GM19372 (cell line): ENCODE results near the gene SSTR1.

ENCODE experiments used
- ATAC-seq: cut with Tn5 transposase; IDR thresholded peaks from one replicate; pipeline ENCODE4 v1.9.1; 2021; ENCODE audit warnings: mild to moderate bottlenecking, low read depth, moderate library complexity; ENCODE audit not compliant: unreplicated experiment

Gene SSTR1

GRCh38 chr14:38225946-38226345, 18.2 kb downstream of the SSTR1 start:
- no peak for ATAC-seq

GRCh38 chr14:38226366-38226765, 18.7 kb downstream of the SSTR1 start:
- ATAC-seq, result no peak

GRCh38 chr14:38233218-38233617, 25.5 kb downstream of the SSTR1 start:
- ATAC-seq, result no peak

DNA sequence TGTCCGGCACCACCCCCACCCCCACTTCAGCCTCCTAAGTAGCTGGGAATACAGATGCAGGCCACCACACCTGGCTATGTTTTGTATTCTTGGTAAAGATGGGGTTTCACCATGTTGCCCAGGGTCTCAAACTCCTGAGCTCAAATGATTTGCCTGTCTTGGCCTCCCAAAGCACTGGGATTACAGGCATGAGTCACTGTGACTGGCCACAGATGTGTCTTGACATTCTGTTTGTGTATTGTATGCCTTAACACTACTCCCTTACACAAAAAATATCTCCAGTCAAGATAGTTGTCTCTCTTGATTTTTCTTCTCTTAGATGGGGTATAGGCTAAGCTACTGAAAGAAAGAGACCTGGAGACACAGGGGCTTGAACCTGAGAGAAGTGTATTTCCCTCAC, 30.6 kb downstream of the SSTR1 start:
- no peak for ATAC-seq

DNA sequence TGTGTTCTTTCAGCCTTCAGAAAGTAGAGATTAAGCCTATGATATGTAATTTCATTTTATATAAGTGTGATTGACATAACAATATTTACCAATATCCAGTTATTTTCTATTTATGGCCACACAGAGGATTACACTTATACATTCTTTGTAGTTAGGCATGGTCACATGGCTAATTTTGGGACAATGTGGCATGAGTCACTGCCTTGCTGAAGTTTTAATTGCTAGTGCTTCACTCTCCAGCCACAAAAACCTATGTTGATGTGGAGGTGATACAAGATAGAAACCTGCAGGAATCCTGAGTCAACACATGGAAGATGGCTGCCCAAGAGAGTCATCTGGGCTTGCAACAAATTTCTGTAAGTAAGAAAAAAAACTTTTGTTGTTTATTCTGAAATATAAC, 31.2 kb downstream of the SSTR1 start:
- no peak for ATAC-seq

DNA sequence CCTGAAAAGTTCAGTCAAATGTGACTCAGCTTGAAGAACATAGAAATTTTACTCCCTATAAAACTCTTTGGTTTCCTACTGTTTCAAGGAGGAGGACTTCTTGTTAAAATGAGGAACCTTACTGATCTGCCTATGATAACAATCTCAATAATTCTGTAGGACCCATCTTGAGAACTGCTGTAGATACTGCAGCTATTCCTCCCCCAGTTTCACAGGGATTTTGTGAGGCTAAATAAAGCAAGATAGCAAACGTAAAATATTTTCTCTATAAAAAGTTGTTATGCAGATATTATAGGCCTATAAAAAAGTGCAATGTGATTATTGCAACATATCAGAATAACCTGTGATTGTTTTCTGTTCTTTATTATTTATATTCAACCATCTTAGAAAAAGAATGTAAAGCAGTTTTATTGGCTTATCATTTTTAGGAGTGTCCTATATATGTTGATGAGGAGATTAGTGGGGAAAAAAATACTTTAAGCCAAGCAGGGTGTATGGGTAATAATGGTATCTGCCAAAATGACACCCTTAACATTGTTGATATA, 36.1 kb downstream of the SSTR1 start:
- no peak for ATAC-seq

DNA sequence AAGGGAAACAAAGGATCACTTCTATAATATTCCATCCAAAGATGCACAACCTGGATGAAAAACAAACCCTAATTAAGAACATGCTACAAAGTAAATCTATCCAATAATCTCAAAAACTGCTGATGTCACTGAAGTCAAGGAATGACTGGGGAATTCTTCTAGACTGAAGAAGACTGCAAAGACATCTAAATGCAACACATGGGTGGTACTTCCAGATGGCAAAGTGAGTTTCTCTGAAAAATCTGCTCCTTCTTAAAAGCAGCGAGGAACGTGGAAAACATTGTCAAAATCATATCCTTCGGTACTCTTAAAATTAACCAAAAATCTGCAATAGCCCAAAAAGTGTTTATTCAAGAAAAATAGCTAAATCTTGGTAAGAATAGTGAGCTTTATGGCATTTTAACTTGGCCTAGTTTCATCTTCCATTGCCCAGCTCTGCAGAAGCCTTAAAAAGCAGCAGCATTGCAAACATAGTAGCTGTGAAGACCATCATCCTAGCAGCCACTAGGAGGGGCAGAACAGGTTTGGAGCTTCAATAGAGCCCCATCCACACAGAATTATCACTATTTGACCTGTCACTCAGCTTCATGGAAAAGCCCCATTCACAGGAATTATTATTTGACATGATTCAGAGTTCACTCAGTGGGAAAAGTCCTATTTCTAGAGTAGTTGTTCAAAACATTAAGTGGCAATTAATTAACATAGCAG, 40.8 kb downstream of the SSTR1 start:
- ATAC-seq, result no peak

GRCh38 chr14:38250331-38250730, 42.6 kb downstream of the SSTR1 start:
- ATAC-seq, result no peak

DNA sequence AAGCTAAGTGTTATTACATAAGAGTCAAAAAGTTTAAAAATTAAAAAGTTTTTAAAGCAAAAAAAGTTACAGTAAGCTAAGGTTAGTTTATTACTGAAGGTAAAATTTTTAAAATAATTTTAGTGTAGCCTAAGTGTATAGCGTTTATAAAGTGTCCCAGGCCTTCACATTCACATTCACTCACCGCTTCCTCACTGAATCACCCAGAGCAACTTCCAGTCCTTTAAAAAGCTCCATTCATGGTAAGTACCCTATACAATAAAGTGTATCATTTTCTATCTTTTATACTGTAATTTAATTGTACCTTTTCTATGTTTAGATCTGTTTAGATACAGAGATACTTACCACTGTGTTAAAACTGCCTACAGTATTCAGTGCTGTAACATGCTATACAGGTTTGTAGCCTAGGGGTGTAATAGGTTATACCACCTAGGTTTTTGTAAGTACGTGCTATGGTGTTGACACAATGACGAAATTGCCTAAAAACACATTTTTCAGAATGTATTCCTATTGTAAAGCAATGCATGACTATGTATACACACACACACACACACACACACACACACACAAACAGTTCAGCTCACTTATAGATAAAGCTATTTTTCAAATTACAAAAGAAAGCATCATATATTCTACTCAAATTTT, 44.5 kb downstream of the SSTR1 start:
- ATAC-seq, result no peak

GRCh38 chr14:38253676-38254075, 46.0 kb downstream of the SSTR1 start:
- no peak for ATAC-seq

- ATAC-seq, result no peak
These were observed 47.1 kb downstream of the SSTR1 start for GRCh38 chr14:38254571-38255407.

- ATAC-seq, result no peak
These were observed 47.6 kb downstream of the SSTR1 start for GRCh38 chr14:38255408-38255672.

DNA sequence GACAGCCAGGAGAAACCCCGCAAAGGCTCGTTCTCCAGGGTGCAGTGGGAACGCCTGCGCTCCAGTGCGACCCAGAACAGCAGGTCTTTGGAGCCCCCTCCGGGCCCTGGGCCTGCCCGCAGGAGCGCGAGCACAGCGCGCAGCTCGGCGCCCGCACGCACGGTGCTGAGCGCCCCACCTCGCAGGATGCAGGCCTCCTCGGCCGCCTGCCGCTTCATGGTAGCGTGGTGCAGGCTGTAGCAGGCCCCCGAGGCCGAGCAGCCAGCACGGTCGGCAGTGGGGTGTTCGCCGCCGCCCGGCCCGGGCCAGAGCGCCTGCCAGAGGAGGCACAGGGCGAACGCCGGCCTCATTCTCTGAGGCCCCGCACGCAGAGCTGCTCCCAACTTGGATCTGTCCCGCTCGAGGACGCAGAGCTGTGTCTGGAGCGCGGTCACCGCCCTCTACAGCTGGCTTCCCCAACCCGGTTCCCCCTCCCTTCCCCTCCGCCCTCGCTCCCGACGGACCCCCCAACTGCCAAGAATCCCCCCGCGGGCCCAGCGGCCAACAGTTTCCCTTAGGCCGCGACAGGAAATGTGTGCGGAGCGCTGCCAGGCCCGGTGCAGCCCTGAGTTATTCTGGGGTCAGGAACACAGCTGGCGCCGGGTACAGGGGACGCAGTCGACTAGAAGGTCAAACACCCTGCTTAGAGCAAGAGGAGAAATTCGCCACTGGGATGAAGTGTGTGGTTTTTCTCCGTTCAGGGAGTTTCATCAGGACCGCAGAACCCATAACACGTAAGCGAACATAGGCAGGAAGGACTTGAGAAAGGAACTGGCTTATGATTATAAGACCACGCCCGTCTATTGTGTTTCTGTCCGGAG, 48.2 kb downstream of the SSTR1 start, which contains the start of gene CLEC14A:
CLEC14A (minus strand) TSS at position 421 of the 860 bp plus-strand sequence; CDS start at position 350, 71 bp downstream.
- ATAC-seq, result no peak

- ATAC-seq, result no peak
These were observed 48.8 kb downstream of the SSTR1 start for GRCh38 chr14:38256533-38256840.

DNA sequence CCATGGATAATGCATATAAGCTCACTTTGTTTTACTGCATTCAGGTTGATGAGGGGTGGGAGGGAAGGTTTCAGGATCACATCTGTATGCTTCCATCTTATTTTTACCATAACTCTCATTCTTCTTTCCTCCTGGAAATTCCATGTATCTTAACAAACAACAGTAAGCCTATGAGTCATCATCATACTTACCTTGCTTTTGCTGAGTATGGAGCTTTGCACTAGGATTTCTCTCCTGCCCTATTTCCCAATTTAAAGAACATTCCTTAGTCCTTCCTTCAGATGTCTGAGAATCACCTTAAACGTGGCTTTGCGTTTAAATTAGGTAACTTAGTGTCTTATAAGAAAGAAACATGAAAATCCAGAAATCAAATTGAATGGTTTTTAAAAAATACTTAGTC, 49.8 kb downstream of the SSTR1 start:
- no peak for ATAC-seq

DNA sequence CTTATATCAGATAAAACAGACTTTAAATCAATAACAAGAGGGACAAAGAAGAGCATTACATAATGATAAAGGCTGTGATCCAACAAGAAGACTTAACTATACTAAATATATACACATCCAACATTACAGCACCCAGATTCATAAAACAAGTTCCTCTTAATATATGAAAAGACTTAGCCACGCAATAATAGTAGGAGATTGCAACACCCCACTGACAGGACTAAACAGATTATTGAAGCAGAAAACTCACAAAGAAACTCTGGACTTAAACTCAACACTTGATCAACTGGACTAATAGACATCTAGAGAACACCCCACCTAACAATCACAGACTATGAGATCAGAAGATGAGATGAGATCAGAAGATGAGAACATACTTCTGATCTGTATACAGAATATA, 53.9 kb downstream of the SSTR1 start:
- ATAC-seq, result no peak
